Heart left ventricle (tissue), 16 donors: ENCODE data around the gene ARHGEF7. TPM values are rescaled to one million over a fixed set of nuclear protein-coding genes. Genes with fewer than 3 reads are reported as not detected.
A peak's percentile ranks its signal among the peaks of the same experiment; 100 is the strongest.

Source experiments
- ATAC-seq, 4 donors: fragments of 200-7000 bp; cut with Tn5 transposase; one replicate each; pipeline ENCODE4 v1.9.1; 2020 to 2022; ENCODE audit warnings: moderate library complexity in 4 of 4, mild to moderate bottlenecking in 3 of 4, moderate number of reproducible peaks in 1 of 4
- DNase-seq, 5 donors: peaks; one replicate each; pipeline ENCODE4 v3.0.0-alpha.2; 2020
- H3K27ac ChIP-seq, 12 donors: fragments of 200-600 bp; sonication (generic) in 4 of 12; one replicate each; pipeline versions ENCODE4 v1.5.0 to v1.8.0; 2016 to 2022; ENCODE audit warnings: mild to moderate bottlenecking in 2 of 12
- H3K27me3 ChIP-seq, 9 donors: fragments of 200-600 bp; sonication (generic) in 2 of 9; one replicate each; pipeline versions ENCODE4 v1.5.1 to v1.8.0; 2016 to 2022; ENCODE audit warnings: mild to moderate bottlenecking in 3 of 9
- H3K36me3 ChIP-seq, 9 donors: fragments of 200-600 bp; sonication (generic) in 2 of 9; one replicate each; pipeline versions ENCODE4 v1.5.0 to v1.8.0; 2018 to 2022; ENCODE audit warnings: mild to moderate bottlenecking in 2 of 9
- H3K4me1 ChIP-seq, 12 donors: fragments of 200-600 bp; sonication (generic) in 4 of 12; one replicate each; pipeline versions ENCODE4 v1.5.0 to v1.8.0; 2016 to 2022; ENCODE audit warnings: mild to moderate bottlenecking in 3 of 12
- H3K4me3 ChIP-seq, 12 donors: fragments of 200-600 bp; sonication (generic) in 4 of 12; one replicate each; pipeline versions ENCODE4 v1.5.0 to v1.8.0; 2017 to 2022; ENCODE audit warnings: mild to moderate bottlenecking in 9 of 12, moderate library complexity in 4 of 12
- H3K9me3 ChIP-seq, 12 donors: fragments of 200-600 bp; sonication (generic) in 4 of 12; one replicate each; pipeline versions ENCODE4 v1.5.0 to v1.8.0; 2016 to 2022; ENCODE audit warnings: mild to moderate bottlenecking in 1 of 12
- CTCF ChIP-seq, 12 donors: fragments of 200-600 bp; sonication (generic) in 4 of 12; IDR thresholded peaks; one replicate each; pipeline versions ENCODE4 v1.5.0 to v1.8.0; 2018 to 2022; ENCODE audit warnings: antibody characterized with exemption in 12 of 12, mild to moderate bottlenecking in 5 of 12
- POLR2A ChIP-seq, 2 donors: fragments of 450-650 bp; IDR thresholded peaks; one replicate each; pipeline ENCODE4 v1.6.1; 2017; ENCODE audit warnings: antibody characterized with exemption in 2 of 2, mild to moderate bottlenecking in 2 of 2, moderate library complexity in 2 of 2
- WGBS, 4 donors: extraction: QIAGEN DNeasy Blood & Tissue Kit in 2 of 4; methylation state at CpG; one replicate each; pipeline versions ENCODE4 v1.1.5 to v1.1.7; 2013 to 2018; 5-methylcytosine and 5-hydroxymethylcytosine counted together
- intact Hi-C, 10 donors: fragments of 100-400 bp; cut with DNase I; formaldehyde crosslinking; loops; one replicate each; pipeline versions ENCODE4 v1.11.1 to v1.14.2; 2022
- polyA plus RNA-seq, 2 donors: library from polyadenylated mRNA; stranded (reverse); fragments of 200-250 nt; gene quantifications; one replicate each; pipeline ENCODE4 v1.2.3, GENCODE V29; 2013
- total RNA-seq, 9 donors: library from RNA; depleted of rRNA in 2 of 9; stranded (reverse); fragments of >200 nt in 2 of 9; fragmentation: NEBNext Ultra II Directional in 3 of 9; extraction: Animal tissue kit (Norgen Biotek cat#: 25700) in 3 of 9; gene quantifications; one replicate each; pipeline versions ENCODE4 v1.1.0 to v1.2.4, GENCODE V29; 2016 to 2023
- donor health status: ischemic (EF 13 %, LVEDD 7.1; RV severe dilation, severe dysfunction).
- donor health status: healthy with polysubstance abuse.
- donor health status: DM: no; HTN: yes; CAD: no.
- donor health status: DM: no; HTN: no; CAD: no.
- donor health status: ischemic (EF 25% LVEDD 6.9; RV normal size, moderate dysfunction).
- donor health status: ischemic (EF 25% LVEDD 5.7; RV mildly dilated, moderate dysfunction).
- donor health status: healthy.
- donor health status: DM: yes; HTN: yes; CAD: no.
- donor health status: ischemic (EF 35%, LVEDD 5.7; RV mildly dilated, moderate dysfunction).
- donor health status: nonischemic (EF 11% LVEDD 7.7; RV severe dilation, severe dysfunction).
- donor health status: DM: yes; HTN: yes; CAD: no.
- donor health status: PGD.
- donor health status: ischemic (EF 29% LVEDD 5.4; RV normal size, mild dysfunction).
- donor health status: nonischemic (EF 23%, LVEDD 6.1; RV moderate dilation, normal function).

ARHGEF7 gene
- total and polyA plus RNA-seq, 11 donors, result 16.6 to 60.9 (median 37.5) TPM

DNA sequence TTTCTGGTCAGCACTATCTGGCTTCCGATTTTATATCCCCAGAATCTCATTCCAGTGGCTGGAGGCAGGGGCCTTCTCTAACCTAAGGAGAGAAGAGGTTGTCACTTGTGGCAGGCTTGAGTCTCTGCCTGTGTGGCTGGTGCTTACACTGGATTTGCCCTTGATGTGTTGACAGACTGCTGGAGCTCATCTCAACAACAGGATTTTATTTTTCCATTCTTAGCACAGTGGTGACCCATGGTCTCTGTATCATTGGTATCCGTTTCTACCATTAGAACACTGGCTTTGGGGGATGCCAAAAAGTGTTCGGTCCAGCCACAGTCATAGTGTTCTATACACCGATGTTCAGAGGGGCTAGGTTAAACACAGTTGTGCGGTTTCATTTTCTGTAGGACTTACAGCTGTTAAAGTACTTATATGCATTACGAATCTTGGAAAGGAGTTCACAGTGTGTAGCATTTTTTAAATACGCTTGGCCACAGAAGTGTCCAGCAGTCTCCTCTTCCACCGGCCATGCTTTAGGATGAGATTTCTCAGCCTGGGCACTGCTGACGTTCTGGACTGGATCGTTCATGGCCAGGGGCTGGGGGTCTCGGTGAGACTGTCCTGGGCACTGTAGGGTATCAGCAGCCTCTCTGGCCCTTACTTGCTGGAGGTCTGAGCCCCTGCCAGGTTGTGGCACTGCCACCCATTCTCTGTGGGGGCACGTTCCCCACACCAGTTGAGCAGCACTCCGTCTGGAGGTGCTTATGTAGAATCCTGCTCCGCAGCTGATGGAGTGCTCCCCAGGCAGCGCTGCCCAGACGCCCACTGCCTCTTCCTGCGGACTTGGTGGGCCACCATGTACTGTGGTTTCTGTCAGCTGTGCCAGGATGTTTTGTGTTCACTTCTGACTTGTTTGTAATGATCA lies 163.9 kb downstream of the ARHGEF7 start:
- DNase-seq (no peak), ATAC-seq (peak; percentile 67 to 79 (median 77))
- WGBS, 4 donors, result 68 to 76% (median 72%) methylated on average over 17 of the region's 17 CpGs

DNA sequence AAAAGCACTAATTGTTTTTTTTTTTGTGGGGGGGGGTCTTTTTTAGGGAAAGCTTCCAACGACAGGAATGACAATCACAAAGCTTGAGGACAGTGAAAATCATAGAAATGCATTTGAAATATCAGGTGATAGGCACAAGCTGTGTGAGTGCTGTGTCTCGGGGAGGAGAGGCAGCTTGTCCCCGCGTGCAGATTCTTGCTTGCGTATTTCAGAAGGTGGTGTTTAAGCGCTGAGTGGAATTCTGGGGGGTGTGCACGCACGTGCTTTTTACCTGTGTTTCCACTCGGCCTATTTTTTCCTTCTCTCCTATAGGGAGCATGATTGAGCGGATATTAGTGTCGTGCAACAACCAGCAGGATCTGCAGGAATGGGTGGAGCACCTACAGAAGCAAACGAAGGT lies 165.1 kb downstream of the ARHGEF7 start:
- Histone ChIP-seq H3K4me1 (peaks cover 11 to 57% (median 40%) of the 10 kb centered on the region in 12 donors), H3K27me3 (no peaks in the 10 kb centered on the region), H3K9me3 (no peaks in the 10 kb centered on the region), H3K36me3 (peaks cover 0 to 91% (median 82%) of the 10 kb centered on the region in 9 donors), H3K27ac (peak overlapping the region in 4 of 12 donors; percentile 4 to 83 (median 81)), H3K4me3 (no peak overlapping the region)
- 74 to 81% (median 79%) methylated on average over 12 of the region's 12 CpGs for WGBS, 4 donors
- no peak for ATAC-seq
- no peak for TF ChIP-seq POLR2A (IDR thresholded peaks at IDR 0.05)
- TF ChIP-seq CTCF (IDR thresholded peaks at IDR 0.05), result no peak
- intact Hi-C loops, result loop anchor here in 2 of 10 donors (5.0 to 10.0 kb wide), 3 partner anchors 33 to 215 kb away; no protein-coding TSS in a partner anchor
- DNase-seq, result no peak

More for the DNA sequence above, 163.9 kb downstream of the ARHGEF7 start:
- TF ChIP-seq POLR2A (IDR thresholded peaks at IDR 0.05) (no peak), CTCF (IDR thresholded peaks at IDR 0.05) (no peak)
- Histone ChIP-seq H3K4me1 (peaks cover 11 to 57% (median 38%) of the 10 kb centered on the region in 12 donors), H3K36me3 (peaks cover 0 to 91% (median 78%) of the 10 kb centered on the region in 9 donors), H3K27me3 (no peaks in the 10 kb centered on the region), H3K9me3 (no peaks in the 10 kb centered on the region), H3K4me3 (no peak overlapping the region), H3K27ac (peak overlapping the region; percentile 1 to 83 (median 71))
- intact Hi-C loops, result loop anchor here in 1 of 10 donors (10.0 kb wide), 1 partner anchor 124 kb away; no protein-coding TSS in a partner anchor

- Histone ChIP-seq H3K4me1 (peaks cover 11 to 57% (median 40%) of the 10 kb centered on the region in 12 donors), H3K4me3 (no peak overlapping the region), H3K36me3 (peaks cover 0 to 91% (median 82%) of the 10 kb centered on the region in 9 donors), H3K9me3 (no peaks in the 10 kb centered on the region), H3K27me3 (no peaks in the 10 kb centered on the region), H3K27ac (peak overlapping the region; percentile 43 to 83 (median 72))
- TF ChIP-seq POLR2A (IDR thresholded peaks at IDR 0.05) (no peak), CTCF (IDR thresholded peaks at IDR 0.05) (no peak)
- intact Hi-C loops, result loop anchor here in 2 of 10 donors (5.0 to 10.0 kb wide), 3 partner anchors 34 to 216 kb away; no protein-coding TSS in a partner anchor
- ATAC-seq (no peak), DNase-seq (no peak)
- 71 to 77% (median 74%) methylated on average over 12 of the region's 12 CpGs for WGBS, 4 donors
Measured at GRCh38 chr13:111280681-111281585, 165.8 kb downstream of the ARHGEF7 start.
